PC-9 (cell line): ENCODE measurements around the gene GOLGA6A.

Experiments used
- CTCF ChIP-seq: fragments of 200-600 bp; sonication (generic); conservative IDR thresholded peaks from 2 replicates; pipeline ENCODE4 v1.6.1; 2017; ENCODE audit warnings: mixed run types, antibody characterized with exemption, mild to moderate bottlenecking, moderate library complexity
- EZH2 ChIP-seq: fragments of 200-600 bp; sonication (generic); IDR thresholded peaks from 2 replicates; pipeline ENCODE4 v1.8.0; 2017; ENCODE audit warnings: antibody characterized with exemption, low read depth

- TF ChIP-seq CTCF, result no peak
- no peak for TF ChIP-seq EZH2
Measured at GRCh38 chr15:74123131-74123429, 40.7 kb upstream of the GOLGA6A start.
